Spleen (tissue), 11 donors: ENCODE measurements around the gene LST1. TPM values are rescaled to one million over a fixed set of nuclear protein-coding genes. Genes with fewer than 3 reads are reported as not detected.

Experiments used
- DNase-seq: peaks from one replicate; pipeline ENCODE4 v3.0.0-alpha.2; 2020
- H3K27ac ChIP-seq, 8 donors: fragments of 200-600 bp; sonication (generic) in 7 of 8; 1 replicate in 4 of 8; 2 replicates in 4 of 8; pipeline versions ENCODE4 v1.5.0 to v1.8.0; 2016 to 2021; ENCODE audit warnings: inconsistent platforms in 4 of 8, mild to moderate bottlenecking in 4 of 8, moderate library complexity in 1 of 8
- H3K27me3 ChIP-seq, 7 donors: fragments of 200-600 bp; sonication (generic) in 6 of 7; replicated peaks in 1 of 7; 1 replicate in 4 of 7; 2 replicates in 3 of 7; pipeline versions ENCODE4 v1.5.0 to v1.8.0; 2016 to 2021; ENCODE audit warnings: inconsistent platforms in 3 of 7, mild to moderate bottlenecking in 1 of 7
- H3K36me3 ChIP-seq, 6 donors: fragments of 200-600 bp; sonication (generic) in 5 of 6; 1 replicate in 4 of 6; 2 replicates in 2 of 6; pipeline versions ENCODE4 v1.5.0 to v1.8.0; 2016 to 2021; ENCODE audit warnings: inconsistent platforms in 2 of 6
- H3K4me1 ChIP-seq, 6 donors: fragments of 200-600 bp; sonication (generic) in 5 of 6; 1 replicate in 3 of 6; 2 replicates in 3 of 6; pipeline versions ENCODE4 v1.5.0 to v1.8.0; 2016 to 2021; ENCODE audit warnings: inconsistent platforms in 3 of 6
- H3K4me3 ChIP-seq, 8 donors: fragments of 200-600 bp; sonication (generic) in 7 of 8; 1 replicate in 4 of 8; 2 replicates in 4 of 8; pipeline versions ENCODE4 v1.5.0 to v1.8.0; 2016 to 2021; ENCODE audit warnings: inconsistent platforms in 4 of 8, mild to moderate bottlenecking in 4 of 8, moderate library complexity in 2 of 8
- H3K9me3 ChIP-seq, 8 donors: fragments of 200-600 bp; sonication (generic) in 7 of 8; 1 replicate in 4 of 8; 2 replicates in 4 of 8; pipeline versions ENCODE4 v1.5.0 to v1.8.0; 2016 to 2021; ENCODE audit warnings: inconsistent platforms in 4 of 8
- CTCF ChIP-seq, 11 experiments: fragments of 200-600 bp in 7 of 11; fragments of 450-650 bp in 4 of 11; sonication (generic) in 4 of 11; IDR thresholded peaks in 8 of 11; conservative IDR thresholded peaks in 3 of 11; 1 replicate in 7 of 11; 2 replicates in 4 of 11; pipeline versions ENCODE4 v1.4.0 to v1.8.0; 2016 to 2021; ENCODE audit warnings: antibody characterized with exemption in 11 of 11, inconsistent platforms in 4 of 11, mild to moderate bottlenecking in 1 of 11
- POLR2A ChIP-seq, 3 donors: fragments of 450-650 bp; IDR thresholded peaks; one replicate each; pipeline ENCODE4 v1.5.1; 2017; ENCODE audit warnings: antibody characterized with exemption in 3 of 3, mild to moderate bottlenecking in 1 of 3
- POLR2AphosphoS5 ChIP-seq, 3 donors: sonication (generic); formaldehyde crosslinking; IDR thresholded peaks; one replicate each; pipeline ENCODE4 v1.5.1; 2017; ENCODE audit warnings: antibody characterized with exemption in 3 of 3
- WGBS, 5 donors: extraction: QIAGEN DNeasy Blood & Tissue Kit in 3 of 5; methylation state at CpG; one replicate each; pipeline versions ENCODE4 v1.1.5 to v1.1.7; 2013 to 2018; 5-methylcytosine and 5-hydroxymethylcytosine counted together
- intact Hi-C: fragments of 100-400 bp; cut with DNase I; formaldehyde crosslinking; loops from one replicate; pipeline ENCODE4 v1.15.0; 2023; ENCODE audit warnings: low total_unique reads
- polyA plus RNA-seq, 3 donors: library from polyadenylated mRNA; stranded (reverse); fragments of 200-250 nt; gene quantifications; one replicate each; pipeline ENCODE4 v1.2.1, GENCODE V29; 2013
- total RNA-seq, 7 donors: library from RNA; depleted of rRNA in 3 of 7; stranded (reverse); fragments of >200 nt in 3 of 7; fragmentation: NEBNext Ultra II Directional in 4 of 7; extraction: Animal tissue kit (Norgen Biotek cat#: 25700) in 4 of 7; gene quantifications; one replicate each; pipeline versions ENCODE4 v1.1.0 to v1.2.1, GENCODE V29; 2016 to 2021
- donor health status: healthy with polysubstance abuse.
- donor health status: DM: no; HTN: no; CAD: no; lungs with moderate emphysema.
- donor health status: DM: no; HTN: no; CAD: no.
- donor health status: Bipolar disorder and iron deficiency.
- donor health status: healthy.
- donor health status: DM: no; HTN: no; CAD: no.
- donor health status: DM: yes; HTN: yes; CAD: no.

The LST1 gene
- total and polyA plus RNA-seq, 10 donors, result 128 to 268 (median 208) TPM

DNA sequence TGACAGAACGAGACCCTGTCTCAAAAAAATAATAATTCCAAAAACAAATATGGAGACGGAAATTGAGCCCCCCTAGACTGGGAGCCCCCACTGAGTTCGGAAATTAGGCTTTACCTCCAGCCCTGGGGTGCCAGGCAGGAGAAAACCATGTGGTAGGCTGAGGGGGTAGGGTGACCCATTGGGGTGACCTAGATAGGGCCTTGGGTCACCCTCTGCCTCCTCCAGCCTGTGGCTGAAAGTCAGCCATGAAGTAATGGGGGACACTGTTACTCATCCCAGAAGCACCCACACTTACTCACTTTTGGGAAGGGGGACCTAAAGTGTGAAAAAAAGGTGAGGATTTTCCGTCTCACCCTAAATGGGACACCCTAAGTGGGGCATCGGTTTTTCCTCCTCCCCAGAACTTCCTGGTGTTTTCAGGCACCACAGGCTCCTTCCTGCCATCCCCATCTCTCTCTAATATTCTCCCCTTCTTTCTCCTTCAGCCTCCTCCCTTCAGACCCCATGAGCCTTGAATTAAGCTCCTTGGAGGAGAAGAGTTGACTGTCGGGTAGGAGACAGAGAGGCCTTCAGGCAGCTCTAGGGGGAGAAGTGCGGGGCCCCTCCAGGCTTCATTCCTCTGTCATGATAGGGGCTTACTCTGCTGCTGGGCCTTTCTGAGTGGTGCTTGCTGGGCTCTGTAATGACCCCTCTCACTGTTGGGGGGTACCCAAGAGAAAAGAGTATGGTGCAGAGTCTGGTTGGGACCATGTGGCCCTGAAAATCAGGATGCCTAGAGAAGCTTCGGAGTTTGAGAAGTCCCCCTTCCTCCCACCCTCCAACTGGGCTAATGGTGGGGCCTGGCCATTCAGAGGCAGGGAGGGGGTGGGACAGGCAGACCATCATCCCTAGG is 6.3 kb upstream of the LST1 start:
- H3K36me3 ChIP-seq, result peaks cover 0 to 22% (median 1%) of the 10 kb centered on the region in 6 donors
- 66 to 81% (median 73%) methylated on average over 8 of the region's 8 CpGs for WGBS, 5 donors
- intact Hi-C loops, result no loop called here
- peaks cover 49 to 94% (median 87%) of the 10 kb centered on the region in 6 donors for H3K4me1 ChIP-seq
- TF ChIP-seq POLR2AphosphoS5 (IDR thresholded peaks at IDR 0.05), result no peak
- no peak for TF ChIP-seq CTCF (IDR thresholded peaks at IDR 0.05 in 8 of 11, conservative IDR thresholded peaks at IDR 0.05 in 3 of 11)
- TF ChIP-seq POLR2A (IDR thresholded peaks at IDR 0.05), result no peak
- peak overlapping the region; percentile 61 to 97 (median 82) for H3K4me3 ChIP-seq
- H3K9me3 ChIP-seq, result no peaks in the 10 kb centered on the region
- H3K27me3 ChIP-seq, result no peaks in the 10 kb centered on the region
- DNase-seq, result no peak
- peak overlapping the region; percentile 27 to 98 (median 96) for H3K27ac ChIP-seq

DNA sequence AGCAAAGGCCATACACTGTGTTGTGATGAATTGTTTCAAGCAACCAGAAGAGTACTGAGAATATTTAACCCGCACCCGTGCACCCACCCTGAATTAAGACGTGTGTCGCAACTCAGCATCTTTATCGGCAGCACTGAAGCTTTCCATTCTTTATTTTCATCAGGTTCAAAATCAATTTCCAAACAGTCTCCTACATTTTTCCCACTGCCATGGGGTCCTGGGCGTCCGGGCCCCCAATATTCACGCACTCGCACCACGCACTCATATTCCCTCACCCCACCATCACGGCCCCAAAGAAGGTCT is 5.7 kb upstream of the LST1 start:
- intact Hi-C loops, result no loop called here
- 24 to 34% (median 25%) methylated on average over 11 of the region's 11 CpGs for WGBS, 5 donors
- H3K4me1 ChIP-seq, result peaks cover 51 to 94% (median 87%) of the 10 kb centered on the region in 6 donors
- H3K27ac ChIP-seq, result peak overlapping the region; percentile 66 to 98 (median 96)
- H3K27me3 ChIP-seq, result no peaks in the 10 kb centered on the region
- no peaks in the 10 kb centered on the region for H3K9me3 ChIP-seq
- peak overlapping the region; percentile 61 to 97 (median 82) for H3K4me3 ChIP-seq
- TF ChIP-seq POLR2AphosphoS5 (IDR thresholded peaks at IDR 0.05) (no peak), POLR2A (IDR thresholded peaks at IDR 0.05) (no peak)
- no peak for DNase-seq
- H3K36me3 ChIP-seq, result peaks cover 0 to 22% (median 1%) of the 10 kb centered on the region in 6 donors

- peaks cover 56 to 94% (median 91%) of the 10 kb centered on the region in 6 donors for H3K4me1 ChIP-seq
- peak overlapping the region; percentile 61 to 97 (median 82) for H3K4me3 ChIP-seq
- TF ChIP-seq POLR2A (IDR thresholded peaks at IDR 0.05), result peak; percentile 29 to 43 (median 38)
- TF ChIP-seq POLR2AphosphoS5 (IDR thresholded peaks at IDR 0.05), result peak; percentile 85 to 94 (median 93)
- peak; percentile 92 to 100 (median 98) for TF ChIP-seq CTCF (IDR thresholded peaks at IDR 0.05 in 8 of 11, conservative IDR thresholded peaks at IDR 0.05 in 3 of 11)
- H3K27ac ChIP-seq, result peak overlapping the region; percentile 66 to 98 (median 96)
- peak; percentile 99 for DNase-seq
- WGBS, 5 donors, result 0 to 1% (median 0%) methylated on average over 30 to 62 of the region's 62 CpGs
- H3K9me3 ChIP-seq, result no peaks in the 10 kb centered on the region
- intact Hi-C loops, result no loop called here
- H3K27me3 ChIP-seq, result no peaks in the 10 kb centered on the region
- H3K36me3 ChIP-seq, result peaks cover 0 to 22% (median 1%) of the 10 kb centered on the region in 6 donors
These were observed 5.2 kb upstream of the LST1 start for GRCh38 chr6:31580807-31581433.

DNA sequence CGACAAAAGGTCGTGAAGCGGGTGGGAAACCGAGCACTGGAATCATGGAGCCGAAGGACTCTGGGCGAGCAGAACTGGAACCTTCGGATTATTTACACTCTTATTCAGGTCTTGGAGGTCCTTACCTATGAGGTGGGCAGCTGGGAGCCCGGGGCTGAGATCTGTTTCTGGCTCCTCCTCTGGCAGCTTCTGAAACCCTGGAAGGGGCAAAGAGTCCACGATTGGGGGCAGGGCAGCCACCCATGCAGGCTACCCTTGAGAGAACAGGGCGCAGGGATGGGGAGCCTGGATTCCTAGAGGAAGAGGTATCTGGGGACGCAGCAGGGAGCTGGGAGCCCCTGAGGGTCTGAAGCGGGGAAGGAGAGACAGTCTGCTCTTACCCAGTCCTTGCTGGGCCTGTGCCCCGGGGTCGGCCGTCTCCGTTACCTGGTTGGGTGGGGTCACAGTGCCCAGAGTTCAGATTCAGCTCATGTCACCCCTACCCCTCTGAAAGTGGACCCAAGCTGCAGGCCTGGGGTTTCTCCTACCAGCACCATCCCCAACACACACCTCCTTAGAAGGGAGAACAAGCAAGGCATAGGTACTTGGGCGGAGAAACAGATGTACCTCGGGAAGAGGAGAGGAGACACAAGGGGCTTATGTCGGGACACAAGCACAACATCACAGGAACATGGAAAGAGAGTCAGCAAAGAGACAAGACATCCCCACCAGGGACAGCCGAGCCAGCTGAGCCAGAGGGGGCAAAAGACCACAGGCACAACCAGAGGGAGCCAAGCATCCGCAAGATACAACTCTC is 4.4 kb upstream of the LST1 start:
- no peaks in the 10 kb centered on the region for H3K27me3 ChIP-seq
- intact Hi-C loops, result no loop called here
- peak; percentile 85 for DNase-seq
- H3K4me3 ChIP-seq, result peak overlapping the region; percentile 61 to 97 (median 82)
- no peaks in the 10 kb centered on the region for H3K9me3 ChIP-seq
- peak overlapping the region; percentile 66 to 98 (median 96) for H3K27ac ChIP-seq
- 5 to 11% (median 7%) methylated on average over 18 to 21 of the region's 21 CpGs for WGBS, 5 donors
- no peak for TF ChIP-seq POLR2AphosphoS5 (IDR thresholded peaks at IDR 0.05)
- no peak for TF ChIP-seq CTCF (IDR thresholded peaks at IDR 0.05 in 8 of 11, conservative IDR thresholded peaks at IDR 0.05 in 3 of 11)
- TF ChIP-seq POLR2A (IDR thresholded peaks at IDR 0.05), result no peak
- H3K4me1 ChIP-seq, result peaks cover 62 to 94% (median 92%) of the 10 kb centered on the region in 6 donors
- peaks cover 0 to 21% (median 1%) of the 10 kb centered on the region in 6 donors for H3K36me3 ChIP-seq
